OCI-LY1 (cell line): ENCODE results near the gene USP34.
"Not testable (repeated sequence)": the region's sequence is repeated elsewhere in the genome, so short reads cannot be mapped to it uniquely, and the experiment has no call there.

Experiments used
- H2AFZ ChIP-seq: fragments of 200-600 bp; sonication (generic), shearing (Covaris generic); 2 replicates; pipeline ENCODE4 v1.6.0; 2014; ENCODE audit warnings: antibody characterized with exemption, mild to moderate bottlenecking, low read length
- H3F3A ChIP-seq: fragments of 200-600 bp; sonication (generic), shearing (Covaris generic); 2 replicates; pipeline ENCODE4 v1.6.0; 2014; ENCODE audit warnings: mild to moderate bottlenecking, antibody characterized with exemption, low read length, moderate library complexity; ENCODE audit not compliant: insufficient read depth
- H3K27ac ChIP-seq: fragments of 200-600 bp; sonication (generic); 2 replicates; pipeline ENCODE4 v1.5.1; 2014; ENCODE audit warnings: low read length, mixed run types, mild to moderate bottlenecking, low read depth; ENCODE audit not compliant: poor library complexity, severe bottlenecking
- H3K27me3 ChIP-seq: fragments of 200-600 bp; sonication (generic); 2 replicates; pipeline ENCODE4 v1.6.0; 2014; ENCODE audit warnings: antibody characterized with exemption, mild to moderate bottlenecking, low read length, moderate library complexity; ENCODE audit not compliant: insufficient read depth
- H3K36me3 ChIP-seq: fragments of 200-600 bp; sonication (generic); 2 replicates; pipeline ENCODE4 v1.6.1; 2014; ENCODE audit warnings: mild to moderate bottlenecking, antibody characterized with exemption, low read length, moderate library complexity, mixed read lengths; ENCODE audit not compliant: insufficient read depth
- H3K4me1 ChIP-seq: fragments of 200-600 bp; sonication (generic); 2 replicates; pipeline ENCODE4 v1.5.1; 2014; ENCODE audit warnings: mild to moderate bottlenecking, low read length, moderate library complexity; ENCODE audit not compliant: insufficient read depth, severe bottlenecking
- H3K4me2 ChIP-seq: fragments of 200-600 bp; sonication (generic), shearing (Covaris generic); 2 replicates; pipeline ENCODE4 v1.6.1; 2014; ENCODE audit warnings: low read length
- H3K4me3 ChIP-seq: fragments of 200-600 bp; sonication (generic); 2 replicates; pipeline ENCODE4 v1.5.1; 2014; ENCODE audit warnings: low read length, low read depth, mild to moderate bottlenecking, mixed read lengths; ENCODE audit not compliant: poor library complexity, severe bottlenecking
- H3K79me2 ChIP-seq: fragments of 200-600 bp; shearing (Covaris generic); 2 replicates; pipeline ENCODE4 v1.6.1; 2016; ENCODE audit warnings: mixed run types, low read length, mixed read lengths; ENCODE audit not compliant: insufficient read depth
- H3K9ac ChIP-seq: fragments of 200-600 bp; sonication (generic), shearing (Covaris generic); 2 replicates; pipeline ENCODE4 v1.6.1; 2014; ENCODE audit warnings: mild to moderate bottlenecking, low read length, mixed read lengths
- H3K9me2 ChIP-seq: fragments of 200-600 bp; sonication (generic), shearing (Covaris generic); 2 replicates; pipeline ENCODE4 v1.6.1; 2014; ENCODE audit warnings: low read depth, mild to moderate bottlenecking, low read length, mixed read lengths
- H3K9me3 ChIP-seq: fragments of 200-600 bp; shearing (Covaris generic); 2 replicates; pipeline ENCODE4 v1.6.1; 2014; ENCODE audit warnings: low read length, mixed read lengths
- H4K20me1 ChIP-seq: fragments of 200-600 bp; sonication (generic), shearing (Covaris generic); 2 replicates; pipeline ENCODE4 v1.6.0; 2016; ENCODE audit warnings: mild to moderate bottlenecking, low read length; ENCODE audit not compliant: insufficient read depth
- EZH2 ChIP-seq: fragments of 200-600 bp; sonication (generic), shearing (Covaris generic); IDR thresholded peaks from 2 replicates; pipeline ENCODE4 v1.8.0; 2017; ENCODE audit warnings: borderline replicate concordance, mixed run types, mild to moderate bottlenecking, antibody characterized with exemption, low read length, moderate library complexity, mixed read lengths
- TF ChIP-seq, protein P1 (sequence below): fragments of 200-600 bp; sonication (generic), shearing (Covaris generic); IDR thresholded peaks from 2 replicates; pipeline ENCODE4 v1.5.1; 2017; ENCODE audit warnings: mild to moderate bottlenecking, antibody characterized with exemption, low read length, moderate library complexity, mixed read lengths

The USP34 gene

GRCh38 chr2:61456746-61457420 is 14.0 kb downstream of the USP34 start:
- Histone ChIP-seq H3K4me1 (peaks cover 67% of the 10 kb centered on the region), H3K4me2 (no peak overlapping the region), H3K9me2 (no peaks in the 10 kb centered on the region), H3K27me3 (no peaks in the 10 kb centered on the region), H3K4me3 (no peak overlapping the region), H3F3A (no peaks in the 10 kb centered on the region), H3K36me3 (peaks cover 24% of the 10 kb centered on the region), H4K20me1 (no peaks in the 10 kb centered on the region), H2AFZ (no peak overlapping the region), H3K9ac (no peak overlapping the region; the same call in 1 of the 2 replicates), H3K9me3 (no peaks in the 10 kb centered on the region), H3K27ac (peak overlapping the region; percentile 75), H3K79me2 (peaks cover 100% of the 10 kb centered on the region)
- TF ChIP-seq EZH2: no peak
- TF ChIP-seq, protein P1, sequence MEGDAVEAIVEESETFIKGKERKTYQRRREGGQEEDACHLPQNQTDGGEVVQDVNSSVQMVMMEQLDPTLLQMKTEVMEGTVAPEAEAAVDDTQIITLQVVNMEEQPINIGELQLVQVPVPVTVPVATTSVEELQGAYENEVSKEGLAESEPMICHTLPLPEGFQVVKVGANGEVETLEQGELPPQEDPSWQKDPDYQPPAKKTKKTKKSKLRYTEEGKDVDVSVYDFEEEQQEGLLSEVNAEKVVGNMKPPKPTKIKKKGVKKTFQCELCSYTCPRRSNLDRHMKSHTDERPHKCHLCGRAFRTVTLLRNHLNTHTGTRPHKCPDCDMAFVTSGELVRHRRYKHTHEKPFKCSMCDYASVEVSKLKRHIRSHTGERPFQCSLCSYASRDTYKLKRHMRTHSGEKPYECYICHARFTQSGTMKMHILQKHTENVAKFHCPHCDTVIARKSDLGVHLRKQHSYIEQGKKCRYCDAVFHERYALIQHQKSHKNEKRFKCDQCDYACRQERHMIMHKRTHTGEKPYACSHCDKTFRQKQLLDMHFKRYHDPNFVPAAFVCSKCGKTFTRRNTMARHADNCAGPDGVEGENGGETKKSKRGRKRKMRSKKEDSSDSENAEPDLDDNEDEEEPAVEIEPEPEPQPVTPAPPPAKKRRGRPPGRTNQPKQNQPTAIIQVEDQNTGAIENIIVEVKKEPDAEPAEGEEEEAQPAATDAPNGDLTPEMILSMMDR: no peak

- Histone ChIP-seq H3K27me3 (no peaks in the 10 kb centered on the region), H3K9ac (no peak overlapping the region), H3K36me3 (peaks cover 28% of the 10 kb centered on the region), H2AFZ (no peak overlapping the region), H4K20me1 (no peaks in the 10 kb centered on the region), H3K9me3 (no peaks in the 10 kb centered on the region), H3K4me3 (no peak overlapping the region), H3K9me2 (no peaks in the 10 kb centered on the region), H3K27ac (peak overlapping the region; percentile 75), H3F3A (no peaks in the 10 kb centered on the region), H3K79me2 (peaks cover 100% of the 10 kb centered on the region), H3K4me1 (peaks cover 60% of the 10 kb centered on the region), H3K4me2 (no peak overlapping the region)
- TF ChIP-seq EZH2: no peak
Measured at GRCh38 chr2:61456070-61456745, 14.7 kb downstream of the USP34 start.

- H3K27ac ChIP-seq, H4K20me1 ChIP-seq, H3K9me2 ChIP-seq, H3K27me3 ChIP-seq, H3K9me3 ChIP-seq, H3K9ac ChIP-seq, H3F3A ChIP-seq, H3K4me3 ChIP-seq, H3K4me2 ChIP-seq, H2AFZ ChIP-seq: not testable (repeated sequence)
- peaks cover 48% of the 10 kb centered on the region for H3K4me1 ChIP-seq
- H3K36me3 ChIP-seq: peaks cover 19% of the 10 kb centered on the region
- H3K79me2 ChIP-seq: peaks cover 100% of the 10 kb centered on the region
Measured at GRCh38 chr2:61454972-61455371, 15.9 kb downstream of the USP34 start.

- Histone ChIP-seq H3K9ac (no peak overlapping the region), H4K20me1 (no peaks in the 10 kb centered on the region)
Measured at GRCh38 chr2:61454383-61454782, 16.5 kb downstream of the USP34 start.

More at GRCh38 chr2:61454383-61454782, 16.5 kb downstream of the USP34 start:
- H3K36me3 ChIP-seq: peaks cover 17% of the 10 kb centered on the region
- peak overlapping the region; percentile 35 for H3K27ac ChIP-seq
- H3K4me1 ChIP-seq: peaks cover 45% of the 10 kb centered on the region
- no peak overlapping the region for H3K4me3 ChIP-seq
- H3K27me3 ChIP-seq: no peaks in the 10 kb centered on the region
- no peaks in the 10 kb centered on the region for H3K9me2 ChIP-seq
- no peak overlapping the region for H3K4me2 ChIP-seq
- H2AFZ ChIP-seq: no peak overlapping the region
- peaks cover 100% of the 10 kb centered on the region for H3K79me2 ChIP-seq
- H3K9me3 ChIP-seq: no peaks in the 10 kb centered on the region
- no peaks in the 10 kb centered on the region for H3F3A ChIP-seq
- TF ChIP-seq, protein P1: no peak
- TF ChIP-seq EZH2: no peak
